ENCODE results near the gene FHOD3.

The FHOD3 gene

GRCh38 chr18:36264283-36264682 lies 33.2 kb upstream of the FHOD3 start:
- TF ChIP-seq CTCF (IDR thresholded peaks at IDR 0.05; ENCODE audit: low read depth, low read length, missing control alignments): no peak
- no peak overlapping the region for H3K4me3 ChIP-seq (replicated peaks; ENCODE audit: low read depth, low read length)
- DNase-seq (ENCODE audit: extremely low read depth, low read depth): no peak

- DNase-seq (ENCODE audit: extremely low read depth, low read depth): no peak
- no peak for TF ChIP-seq CTCF (IDR thresholded peaks at IDR 0.05; ENCODE audit: low read depth, low read length, missing control alignments)
- no peak overlapping the region for H3K4me3 ChIP-seq (replicated peaks; ENCODE audit: low read depth, low read length)
Measured at GRCh38 chr18:36265015-36265414, 32.5 kb upstream of the FHOD3 start.

GRCh38 chr18:36269157-36269556 lies 28.4 kb upstream of the FHOD3 start:
- no peak for DNase-seq (ENCODE audit: extremely low read depth, low read depth)
- no peak overlapping the region for H3K4me3 ChIP-seq (replicated peaks; ENCODE audit: low read depth, low read length)
- no peak for TF ChIP-seq CTCF (IDR thresholded peaks at IDR 0.05; ENCODE audit: low read depth, low read length, missing control alignments)

- no peak for TF ChIP-seq CTCF (IDR thresholded peaks at IDR 0.05; ENCODE audit: low read depth, low read length, missing control alignments)
- H3K4me3 ChIP-seq (replicated peaks; ENCODE audit: low read depth, low read length): no peak overlapping the region
- no peak for DNase-seq (ENCODE audit: extremely low read depth, low read depth)
Measured at GRCh38 chr18:36271153-36271552, 26.4 kb upstream of the FHOD3 start.

GRCh38 chr18:36273347-36273746 lies 24.2 kb upstream of the FHOD3 start:
- no peak for TF ChIP-seq CTCF (IDR thresholded peaks at IDR 0.05; ENCODE audit: low read depth, low read length, missing control alignments)
- no peak for DNase-seq (ENCODE audit: extremely low read depth, low read depth)
- no peak overlapping the region for H3K4me3 ChIP-seq (replicated peaks; ENCODE audit: low read depth, low read length)

- no peak overlapping the region for H3K4me3 ChIP-seq (replicated peaks; ENCODE audit: low read depth, low read length)
- no peak for DNase-seq (ENCODE audit: extremely low read depth, low read depth)
- TF ChIP-seq CTCF (IDR thresholded peaks at IDR 0.05; ENCODE audit: low read depth, low read length, missing control alignments): no peak
Measured at GRCh38 chr18:36274083-36274715, 23.3 kb upstream of the FHOD3 start.

- TF ChIP-seq CTCF (IDR thresholded peaks at IDR 0.05; ENCODE audit: low read depth, low read length, missing control alignments): no peak
- no peak for DNase-seq (ENCODE audit: extremely low read depth, low read depth)
- no peak overlapping the region for H3K4me3 ChIP-seq (replicated peaks; ENCODE audit: low read depth, low read length)
Measured at GRCh38 chr18:36275561-36275960, 22.0 kb upstream of the FHOD3 start.

Measured in HFF-Myc (cell line).